Mesendoderm (in vitro differentiated cells): ENCODE data around the gene PPP6R3.
"Not testable (repeated sequence)": the region's sequence is repeated elsewhere in the genome, so short reads cannot be mapped to it uniquely, and the experiment has no call there.

Source experiments
- DNase-seq: peaks from one replicate; pipeline ENCODE4 v3.0.0; 2013
- H2AK5ac ChIP-seq: 2 replicates; pipeline ENCODE4 v1.6.1; 2013; ENCODE audit warnings: low read length, inconsistent platforms
- H2BK120ac ChIP-seq: 2 replicates; pipeline ENCODE4 v1.6.1; 2013; ENCODE audit warnings: low read depth, mild to moderate bottlenecking, low read length, moderate library complexity, mixed read lengths
- H2BK15ac ChIP-seq: replicated peaks from 2 replicates; pipeline ENCODE4 v1.6.1; 2013; ENCODE audit warnings: low read depth, mild to moderate bottlenecking, moderate library complexity
- H2BK5ac ChIP-seq: 2 replicates; pipeline ENCODE4 v1.6.1; 2013; ENCODE audit warnings: low read length, inconsistent platforms
- H3K18ac ChIP-seq: 2 replicates; pipeline ENCODE4 v1.6.1; 2013; ENCODE audit warnings: mild to moderate bottlenecking, low read length, mixed read lengths
- H3K23ac ChIP-seq: one replicate; pipeline ENCODE4 v1.6.1; 2013; ENCODE audit warnings: low read length
- H3K27ac ChIP-seq: 2 replicates; pipeline ENCODE4 v1.5.1; 2013; ENCODE audit warnings: low read depth, mild to moderate bottlenecking, inconsistent platforms, low read length, moderate library complexity
- H3K27me3 ChIP-seq: 2 replicates; pipeline ENCODE4 v1.6.1; 2013; ENCODE audit warnings: low read length, control low read depth, mild to moderate bottlenecking, inconsistent platforms; ENCODE audit not compliant: insufficient read depth, poor library complexity
- H3K36me3 ChIP-seq: 2 replicates; pipeline ENCODE4 v1.6.1; 2013; ENCODE audit warnings: low read length, inconsistent platforms; ENCODE audit not compliant: control insufficient read depth, insufficient read depth
- H3K4ac ChIP-seq: one replicate; pipeline ENCODE4 v1.6.1; 2013; ENCODE audit warnings: low read depth, mild to moderate bottlenecking, low read length, moderate library complexity
- H3K4me1 ChIP-seq: 2 replicates; pipeline ENCODE4 v1.6.1; 2013; ENCODE audit warnings: low read depth, low read length, inconsistent platforms; ENCODE audit not compliant: control insufficient read depth
- H3K4me2 ChIP-seq: 2 replicates; pipeline ENCODE4 v1.6.1; 2013; ENCODE audit warnings: low read length
- H3K4me3 ChIP-seq: 2 replicates; pipeline ENCODE4 v1.5.1; 2013; ENCODE audit warnings: mild to moderate bottlenecking, low read length
- H3K56ac ChIP-seq: one replicate; pipeline ENCODE4 v1.6.1; 2013; ENCODE audit warnings: low read length
- H3K79me1 ChIP-seq: 2 replicates; pipeline ENCODE4 v1.6.1; 2013; ENCODE audit warnings: low read length, inconsistent platforms
- H3K79me2 ChIP-seq: 2 replicates; pipeline ENCODE4 v1.6.1; 2013; ENCODE audit warnings: mild to moderate bottlenecking, low read length; ENCODE audit not compliant: control insufficient read depth, insufficient read depth
- H3K9ac ChIP-seq: 2 replicates; pipeline ENCODE4 v1.6.1; 2013; ENCODE audit warnings: low read length, inconsistent platforms
- H4K5ac ChIP-seq: one replicate; pipeline ENCODE4 v1.6.1; 2013; ENCODE audit warnings: low read length
- H4K8ac ChIP-seq: one replicate; pipeline ENCODE4 v1.6.1; 2013; ENCODE audit warnings: low read depth, mild to moderate bottlenecking, control low read depth, low read length, moderate library complexity
- WGBS: extraction: QIAGEN DNeasy Blood & Tissue Kit; methylation state at CpG from one replicate; pipeline ENCODE4 v1.1.7; 2013; ENCODE audit warnings: low lambda C conversion rate, missing lambda C conversion rate; ENCODE audit not compliant: insufficient coverage; ENCODE audit errors: extremely low coverage; 5-methylcytosine and 5-hydroxymethylcytosine counted together

Gene PPP6R3

DNA sequence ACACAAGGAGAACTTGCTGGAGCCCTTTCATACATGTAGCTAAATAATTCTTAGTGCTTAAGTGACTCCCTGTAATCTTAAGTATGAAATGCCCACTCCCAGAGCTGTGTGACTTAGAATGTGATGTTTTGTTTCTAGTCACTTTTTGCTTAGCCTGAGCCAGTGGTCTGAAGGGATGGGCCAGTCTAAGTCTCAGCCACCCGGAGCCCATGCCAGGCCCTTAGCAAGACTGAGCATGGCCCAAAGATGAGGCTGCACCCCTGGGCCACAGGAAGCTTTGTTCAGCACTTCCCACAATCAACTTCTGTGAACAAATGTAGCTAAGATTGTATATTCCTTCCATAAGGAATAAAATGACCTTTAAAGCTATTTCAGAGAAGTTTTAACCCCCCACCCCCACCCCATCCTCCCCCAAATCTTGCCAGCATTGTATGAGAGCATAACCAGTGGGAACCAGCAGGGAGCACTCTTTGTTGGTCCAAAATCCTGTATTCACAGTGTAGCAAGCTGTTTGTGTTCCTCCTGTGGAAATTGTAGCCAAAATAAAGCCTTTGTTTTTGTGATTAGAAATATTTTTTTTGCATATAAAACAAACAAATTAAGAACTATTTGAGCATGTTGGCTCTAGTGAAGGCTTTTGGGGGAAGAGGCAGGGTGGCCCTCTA lies 150.0 kb downstream of the PPP6R3 start:
- H2BK15ac ChIP-seq, result no peak overlapping the region
- H4K5ac ChIP-seq, result no peak overlapping the region
- peak; percentile 63 for DNase-seq
- H3K4me1 ChIP-seq, result no peaks in the 10 kb centered on the region
- no peak overlapping the region for H3K9ac ChIP-seq
- no CpG with 5 or more reads among the region's 1 CpG for WGBS
- H3K4me3 ChIP-seq, result no peak overlapping the region
- H3K79me2 ChIP-seq, result no peaks in the 10 kb centered on the region
- H3K4ac ChIP-seq, result no peak overlapping the region
- H2BK120ac ChIP-seq, result no peak overlapping the region
- no peak overlapping the region for H3K18ac ChIP-seq
- H2BK5ac ChIP-seq, result no peak overlapping the region
- H3K23ac ChIP-seq, result no peak overlapping the region
- H3K36me3 ChIP-seq, result peaks cover 19% of the 10 kb centered on the region
- H3K27ac ChIP-seq, result no peak overlapping the region
- peaks cover 4% of the 10 kb centered on the region for H3K79me1 ChIP-seq
- no peak overlapping the region for H3K56ac ChIP-seq
- no peaks in the 10 kb centered on the region for H3K27me3 ChIP-seq
- no peak overlapping the region for H2AK5ac ChIP-seq
- H4K8ac ChIP-seq, result no peak overlapping the region
- no peak overlapping the region for H3K4me2 ChIP-seq

DNA sequence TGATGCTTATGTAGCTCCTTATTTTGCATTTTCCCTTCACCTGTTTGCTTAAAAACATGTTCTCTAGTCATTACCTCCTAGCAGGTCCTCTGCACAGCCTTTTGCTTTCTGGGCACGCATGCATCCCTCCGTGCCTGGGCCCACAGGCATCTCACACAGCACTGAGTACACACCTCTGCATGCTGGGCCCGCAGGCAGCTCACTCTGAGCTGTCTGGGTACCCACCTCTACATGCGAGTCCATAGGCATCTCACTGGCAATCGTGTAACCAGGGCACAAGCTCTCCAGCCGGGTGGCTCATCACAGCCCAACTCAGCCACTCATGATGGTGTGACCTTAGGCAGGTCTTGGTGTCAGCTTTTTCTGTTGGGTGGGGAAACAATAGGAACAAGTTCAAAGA lies 155.1 kb downstream of the PPP6R3 start:
- Histone ChIP-seq H3K4ac (no peak overlapping the region), H3K4me3 (no peak overlapping the region), H3K9ac (no peak overlapping the region), H3K79me2 (no peaks in the 10 kb centered on the region), H3K36me3 (peaks cover 16% of the 10 kb centered on the region), H3K79me1 (peaks cover 4% of the 10 kb centered on the region), H3K4me1 (no peaks in the 10 kb centered on the region), H3K56ac (no peak overlapping the region), H3K4me2 (no peak overlapping the region), H4K5ac (no peak overlapping the region), H4K8ac (no peak overlapping the region), H3K23ac (no peak overlapping the region), H2BK15ac (no peak overlapping the region), H3K27me3 (no peaks in the 10 kb centered on the region), H2AK5ac (no peak overlapping the region), H3K27ac (no peak overlapping the region), H3K18ac (no peak overlapping the region), H2BK120ac (no peak overlapping the region), H2BK5ac (no peak overlapping the region)
- DNase-seq, result no peak
- no CpG with 5 or more reads among the region's 6 CpGs for WGBS

DNA sequence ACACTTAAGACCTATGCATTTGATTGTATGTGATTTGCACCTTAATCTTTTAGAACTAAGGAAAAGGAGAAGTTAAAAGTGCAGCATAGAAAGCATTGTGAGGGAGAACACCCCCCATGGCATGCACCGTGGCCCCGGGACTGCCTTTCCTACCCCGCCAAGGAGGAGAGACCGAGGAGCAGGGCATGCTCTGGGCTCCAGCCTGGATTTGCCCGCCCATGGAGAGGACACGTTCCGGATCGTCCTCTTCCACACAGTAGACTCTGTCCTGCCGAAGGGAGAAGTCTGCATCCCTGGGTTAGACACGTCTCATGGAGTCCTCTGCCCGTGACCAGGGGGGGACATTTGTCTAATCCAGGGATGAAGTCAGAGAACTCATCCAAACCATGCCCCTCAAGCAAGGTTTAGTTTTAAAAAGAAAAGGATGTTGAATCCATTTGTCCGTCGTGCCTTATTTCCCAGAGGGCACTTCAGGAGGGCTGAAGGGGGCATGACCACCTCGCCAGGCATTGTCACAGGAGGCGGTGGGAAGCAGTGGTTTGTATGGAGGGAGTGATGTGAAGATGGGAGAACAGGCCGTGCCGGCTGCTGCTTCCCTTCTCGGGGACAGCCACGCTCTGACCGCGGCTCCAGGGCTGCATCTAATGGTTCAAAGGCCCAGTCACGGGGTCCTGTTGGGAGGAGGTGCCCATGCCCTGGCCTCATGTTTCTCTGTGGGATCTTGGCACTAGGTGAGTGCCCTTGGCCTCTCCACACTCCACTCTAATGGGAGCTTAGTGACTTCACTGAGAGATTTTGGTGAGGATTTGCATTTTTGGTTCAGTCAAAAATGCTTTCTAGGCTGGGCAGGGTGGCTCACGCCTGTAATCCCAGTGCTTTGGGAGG lies 157.6 kb downstream of the PPP6R3 start:
- Histone ChIP-seq H3K4ac (no peak overlapping the region), H3K27me3 (no peaks in the 10 kb centered on the region)
- WGBS, result no CpG with 5 or more reads among the region's 23 CpGs

DNA sequence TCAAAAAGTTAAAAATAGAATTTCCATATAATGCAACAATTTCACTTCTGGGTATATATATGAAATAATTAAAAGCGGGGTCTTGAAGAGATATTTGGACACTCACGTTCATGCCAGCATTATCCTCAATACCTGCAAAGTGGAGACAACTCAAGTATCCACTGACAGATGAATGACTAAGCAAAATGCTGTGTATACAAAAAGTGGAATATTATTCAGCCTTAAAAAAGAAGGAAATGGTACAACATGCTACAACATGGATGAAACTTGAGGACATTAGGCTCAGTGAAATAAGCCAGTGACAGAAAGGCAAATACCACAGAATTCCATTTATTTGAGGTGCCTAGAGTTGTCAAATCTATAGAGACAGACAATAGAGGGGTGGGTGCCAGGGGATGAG lies 161.3 kb downstream of the PPP6R3 start:
- no peaks in the 10 kb centered on the region for H3K79me2 ChIP-seq
- H3K4me3 ChIP-seq, result no peak overlapping the region
- H3K27me3 ChIP-seq, result no peaks in the 10 kb centered on the region
- H2BK120ac ChIP-seq, result no peak overlapping the region
- H4K5ac ChIP-seq, result no peak overlapping the region
- H3K56ac ChIP-seq, result no peak overlapping the region
- H3K4ac ChIP-seq, result no peak overlapping the region
- H2AK5ac ChIP-seq, result no peak overlapping the region
- no peak overlapping the region for H3K18ac ChIP-seq
- no peak overlapping the region for H3K9ac ChIP-seq
- H3K23ac ChIP-seq, result no peak overlapping the region
- no peaks in the 10 kb centered on the region for H3K36me3 ChIP-seq
- H3K4me1 ChIP-seq, result no peaks in the 10 kb centered on the region
- H2BK5ac ChIP-seq, result no peak overlapping the region
- H2BK15ac ChIP-seq, result no peak overlapping the region
- H3K79me1 ChIP-seq, result no peaks in the 10 kb centered on the region
- no peak for DNase-seq
- no peak overlapping the region for H4K8ac ChIP-seq
- H3K4me2 ChIP-seq, result no peak overlapping the region
- H3K27ac ChIP-seq, result no peak overlapping the region
- no CpG with 5 or more reads among the region's 2 CpGs for WGBS

More for the DNA sequence above, 157.6 kb downstream of the PPP6R3 start:
- Histone ChIP-seq H2BK5ac (no peak overlapping the region), H3K36me3 (peaks cover 8% of the 10 kb centered on the region), H3K79me1 (no peaks in the 10 kb centered on the region), H3K4me1 (no peaks in the 10 kb centered on the region), H4K8ac (no peak overlapping the region), H3K56ac (no peak overlapping the region), H3K23ac (no peak overlapping the region), H3K27ac (no peak overlapping the region), H2BK120ac (no peak overlapping the region), H3K79me2 (no peaks in the 10 kb centered on the region), H3K9ac (no peak overlapping the region), H3K18ac (no peak overlapping the region), H2BK15ac (no peak overlapping the region), H3K4me2 (no peak overlapping the region), H4K5ac (no peak overlapping the region), H2AK5ac (no peak overlapping the region), H3K4me3 (no peak overlapping the region)
- DNase-seq, result no peak

DNA sequence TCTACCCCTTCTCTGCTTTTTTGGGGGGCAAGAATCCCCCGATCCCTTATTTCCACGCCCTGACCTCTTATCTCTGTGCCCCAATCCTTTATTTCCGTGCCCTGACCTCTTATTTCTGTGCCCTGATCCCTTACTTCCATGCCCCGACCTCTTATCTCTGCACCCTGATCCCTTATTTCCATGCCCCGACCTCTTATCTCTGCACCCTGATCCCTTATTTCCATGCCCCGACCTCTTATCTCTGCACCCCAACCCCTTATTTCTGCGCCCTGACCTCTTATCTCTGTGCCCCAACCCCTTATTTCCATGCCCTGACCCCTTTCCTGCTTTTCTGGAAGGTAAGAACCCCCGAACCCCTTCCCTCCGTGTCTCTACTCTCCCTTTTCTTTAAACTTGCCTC lies 163.2 kb downstream of the PPP6R3 start:
- H4K5ac ChIP-seq, H3K23ac ChIP-seq, H3K56ac ChIP-seq, H3K4me3 ChIP-seq, H3K27ac ChIP-seq, H4K8ac ChIP-seq, H3K18ac ChIP-seq, H2BK120ac ChIP-seq, H3K9ac ChIP-seq, H2BK15ac ChIP-seq, DNase-seq, H3K79me1 ChIP-seq, H3K36me3 ChIP-seq, H3K4ac ChIP-seq, H3K4me1 ChIP-seq, H2BK5ac ChIP-seq, H2AK5ac ChIP-seq, H3K4me2 ChIP-seq, H3K27me3 ChIP-seq, H3K79me2 ChIP-seq: not testable (repeated sequence)
- WGBS, result no CpG with 5 or more reads among the region's 9 CpGs
